ENCODE measurements around the gene KCNMA1.

The KCNMA1 gene

DNA sequence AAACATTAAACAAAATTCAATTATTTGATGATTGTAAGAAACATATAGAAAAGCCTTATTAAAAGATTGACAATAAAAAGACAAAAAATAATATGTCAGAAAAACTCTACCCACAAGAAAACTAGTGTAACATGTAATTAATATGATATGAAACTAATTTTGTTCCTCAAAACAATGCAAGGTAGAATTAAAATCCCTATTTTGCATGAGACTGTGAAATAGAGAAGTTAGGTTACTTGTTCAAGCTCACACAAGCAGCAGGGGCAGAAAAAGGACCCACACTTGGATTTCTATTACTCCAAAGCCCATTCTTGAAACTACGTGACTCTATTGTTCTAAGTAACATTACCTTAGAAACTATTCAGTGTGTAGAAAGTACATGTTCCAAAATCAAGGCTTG is 96.4 kb downstream of the KCNMA1 start:
- no peaks in the 10 kb centered on the region for H3K4me1 ChIP-seq (ENCODE audit: low read depth, poor library complexity, severe bottlenecking)
- no peak for TF ChIP-seq CTCF (conservative IDR thresholded peaks at IDR 0.05; ENCODE audit: low read depth, low read length)
- H4K20me1 ChIP-seq (ENCODE audit: insufficient read depth), result no peaks in the 10 kb centered on the region
- no peak overlapping the region for H2AFZ ChIP-seq (ENCODE audit: low read depth)
- no peaks in the 10 kb centered on the region for H3K27me3 ChIP-seq (ENCODE audit: insufficient read depth, low read depth)
- no peak overlapping the region for H3K9ac ChIP-seq
- H3K79me2 ChIP-seq (ENCODE audit: insufficient read depth, low read depth), result no peaks in the 10 kb centered on the region
- no peak overlapping the region for H3K4me3 ChIP-seq (IDR thresholded peaks at IDR 0.05; ENCODE audit: insufficient read depth, low read depth, low read length)
- H3K4me2 ChIP-seq, result no peak overlapping the region
- H3K36me3 ChIP-seq (ENCODE audit: insufficient read depth), result no peaks in the 10 kb centered on the region
- no peak overlapping the region for H3K27ac ChIP-seq

GRCh38 chr10:77539147-77539935 is 98.3 kb downstream of the KCNMA1 start:
- Histone ChIP-seq H3K79me2 (ENCODE audit: insufficient read depth, low read depth) (no peaks in the 10 kb centered on the region), H3K36me3 (ENCODE audit: insufficient read depth) (no peaks in the 10 kb centered on the region), H3K4me1 (ENCODE audit: low read depth, poor library complexity, severe bottlenecking) (no peaks in the 10 kb centered on the region), H3K9ac (no peak overlapping the region), H3K27ac (no peak overlapping the region), H4K20me1 (ENCODE audit: insufficient read depth) (no peaks in the 10 kb centered on the region), H3K27me3 (ENCODE audit: insufficient read depth, low read depth) (no peaks in the 10 kb centered on the region), H3K4me2 (no peak overlapping the region), H2AFZ (ENCODE audit: low read depth) (no peak overlapping the region), H3K4me3 (IDR thresholded peaks at IDR 0.05; ENCODE audit: insufficient read depth, low read depth, low read length) (no peak overlapping the region)
- TF ChIP-seq CTCF (conservative IDR thresholded peaks at IDR 0.05; ENCODE audit: low read depth, low read length), result no peak

- no peaks in the 10 kb centered on the region for H3K4me1 ChIP-seq (ENCODE audit: low read depth, poor library complexity, severe bottlenecking)
- no peaks in the 10 kb centered on the region for H3K36me3 ChIP-seq (ENCODE audit: insufficient read depth)
- no peak for TF ChIP-seq CTCF (conservative IDR thresholded peaks at IDR 0.05; ENCODE audit: low read depth, low read length)
- no peak overlapping the region for H2AFZ ChIP-seq (ENCODE audit: low read depth)
- H3K27me3 ChIP-seq (ENCODE audit: insufficient read depth, low read depth), result no peaks in the 10 kb centered on the region
- H4K20me1 ChIP-seq (ENCODE audit: insufficient read depth), result no peaks in the 10 kb centered on the region
- no peak overlapping the region for H3K4me3 ChIP-seq (IDR thresholded peaks at IDR 0.05; ENCODE audit: insufficient read depth, low read depth, low read length)
- no peak overlapping the region for H3K9ac ChIP-seq
- H3K79me2 ChIP-seq (ENCODE audit: insufficient read depth, low read depth), result no peaks in the 10 kb centered on the region
- no peak overlapping the region for H3K4me2 ChIP-seq
- no peak overlapping the region for H3K27ac ChIP-seq
Measured at GRCh38 chr10:77537720-77538373, 99.8 kb downstream of the KCNMA1 start.

GRCh38 chr10:77537071-77537470 is 100.5 kb downstream of the KCNMA1 start:
- no peak for TF ChIP-seq CTCF (conservative IDR thresholded peaks at IDR 0.05; ENCODE audit: low read depth, low read length)
- H3K36me3 ChIP-seq (ENCODE audit: insufficient read depth), result no peaks in the 10 kb centered on the region
- H3K4me2 ChIP-seq, result no peak overlapping the region
- H3K27me3 ChIP-seq (ENCODE audit: insufficient read depth, low read depth), result no peaks in the 10 kb centered on the region
- H3K4me1 ChIP-seq (ENCODE audit: low read depth, poor library complexity, severe bottlenecking), result no peaks in the 10 kb centered on the region
- H2AFZ ChIP-seq (ENCODE audit: low read depth), result no peak overlapping the region
- H3K4me3 ChIP-seq (IDR thresholded peaks at IDR 0.05; ENCODE audit: insufficient read depth, low read depth, low read length), result no peak overlapping the region
- no peak overlapping the region for H3K9ac ChIP-seq
- H3K79me2 ChIP-seq (ENCODE audit: insufficient read depth, low read depth), result no peaks in the 10 kb centered on the region
- H4K20me1 ChIP-seq (ENCODE audit: insufficient read depth), result no peaks in the 10 kb centered on the region
- H3K27ac ChIP-seq, result no peak overlapping the region

All from KMS-11 (cell line).